ENCODE measurements around the gene DPYSL3.

The DPYSL3 gene

GRCh38 chr5:147434049-147434448 lies 75.8 kb downstream of the DPYSL3 start:
- DNase-seq, result no peak

- no peak for DNase-seq
Observed at GRCh38 chr5:147432323-147432722, 77.5 kb downstream of the DPYSL3 start.

DNA sequence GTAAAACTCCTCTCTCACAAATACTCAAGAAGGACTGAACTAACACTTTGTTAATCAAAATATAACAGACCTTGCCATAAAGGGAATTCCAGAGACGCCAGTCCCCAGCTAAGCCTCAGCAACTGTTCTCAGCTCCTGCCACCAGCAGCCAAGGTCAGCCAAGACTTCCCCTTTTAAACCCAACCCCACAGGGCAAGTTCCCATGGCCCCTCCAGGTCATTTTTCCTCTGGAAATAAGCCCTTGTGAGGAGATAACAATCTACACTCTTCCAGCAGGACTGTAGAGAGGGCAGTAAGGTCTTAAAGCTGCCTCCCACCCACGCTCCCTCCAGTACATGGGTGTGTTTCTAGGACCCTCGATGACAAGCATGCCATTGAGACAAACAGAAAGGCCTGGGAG lies 78.3 kb downstream of the DPYSL3 start:
- no peak for DNase-seq

- DNase-seq, result no peak
Observed at GRCh38 chr5:147430628-147431027, 79.2 kb downstream of the DPYSL3 start.

- no peak for DNase-seq
Observed at GRCh38 chr5:147427521-147428401, 82.1 kb downstream of the DPYSL3 start.

- no peak for DNase-seq
Observed at GRCh38 chr5:147426640-147427327, 83.1 kb downstream of the DPYSL3 start.

GRCh38 chr5:147418613-147419012 lies 91.3 kb downstream of the DPYSL3 start:
- no peak for DNase-seq

DNA sequence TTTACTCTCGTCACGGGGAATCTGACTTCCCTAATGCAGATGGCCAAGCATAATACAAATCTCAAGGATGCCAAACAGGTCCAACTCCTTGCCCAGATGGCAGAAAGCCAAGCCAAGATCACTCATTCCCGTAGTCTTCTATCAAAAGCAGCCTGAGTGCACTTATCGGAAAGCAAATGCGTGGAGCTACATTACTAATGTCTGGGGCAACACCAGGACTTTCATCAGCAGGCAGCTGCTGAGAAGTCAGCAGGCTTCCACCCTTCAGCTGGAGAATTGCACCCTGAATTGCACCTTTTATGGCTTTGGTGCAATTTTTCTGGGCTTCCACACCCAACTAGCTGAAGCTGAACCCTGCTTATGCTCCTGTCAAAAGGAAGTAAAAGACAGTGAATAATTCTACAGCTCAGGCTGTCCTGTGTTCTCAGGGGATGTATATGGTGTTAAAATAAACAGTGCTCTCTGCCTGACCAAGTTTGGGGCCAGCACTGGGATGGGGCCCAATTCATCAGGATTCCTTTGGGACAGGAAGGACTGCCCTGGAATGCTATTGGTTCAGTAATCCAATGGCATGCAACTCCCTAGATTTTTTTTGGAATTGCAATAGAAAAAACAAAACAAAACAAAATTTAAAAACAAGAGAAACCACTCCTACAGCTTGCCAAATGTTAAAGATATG lies 92.6 kb downstream of the DPYSL3 start:
- DNase-seq, result no peak

GRCh38 chr5:147415651-147416050 lies 94.2 kb downstream of the DPYSL3 start:
- DNase-seq, result no peak

GRCh38 chr5:147413266-147413665 lies 96.6 kb downstream of the DPYSL3 start:
- DNase-seq, result no peak

GRCh38 chr5:147412561-147412960 lies 97.3 kb downstream of the DPYSL3 start:
- no peak for DNase-seq

DNA sequence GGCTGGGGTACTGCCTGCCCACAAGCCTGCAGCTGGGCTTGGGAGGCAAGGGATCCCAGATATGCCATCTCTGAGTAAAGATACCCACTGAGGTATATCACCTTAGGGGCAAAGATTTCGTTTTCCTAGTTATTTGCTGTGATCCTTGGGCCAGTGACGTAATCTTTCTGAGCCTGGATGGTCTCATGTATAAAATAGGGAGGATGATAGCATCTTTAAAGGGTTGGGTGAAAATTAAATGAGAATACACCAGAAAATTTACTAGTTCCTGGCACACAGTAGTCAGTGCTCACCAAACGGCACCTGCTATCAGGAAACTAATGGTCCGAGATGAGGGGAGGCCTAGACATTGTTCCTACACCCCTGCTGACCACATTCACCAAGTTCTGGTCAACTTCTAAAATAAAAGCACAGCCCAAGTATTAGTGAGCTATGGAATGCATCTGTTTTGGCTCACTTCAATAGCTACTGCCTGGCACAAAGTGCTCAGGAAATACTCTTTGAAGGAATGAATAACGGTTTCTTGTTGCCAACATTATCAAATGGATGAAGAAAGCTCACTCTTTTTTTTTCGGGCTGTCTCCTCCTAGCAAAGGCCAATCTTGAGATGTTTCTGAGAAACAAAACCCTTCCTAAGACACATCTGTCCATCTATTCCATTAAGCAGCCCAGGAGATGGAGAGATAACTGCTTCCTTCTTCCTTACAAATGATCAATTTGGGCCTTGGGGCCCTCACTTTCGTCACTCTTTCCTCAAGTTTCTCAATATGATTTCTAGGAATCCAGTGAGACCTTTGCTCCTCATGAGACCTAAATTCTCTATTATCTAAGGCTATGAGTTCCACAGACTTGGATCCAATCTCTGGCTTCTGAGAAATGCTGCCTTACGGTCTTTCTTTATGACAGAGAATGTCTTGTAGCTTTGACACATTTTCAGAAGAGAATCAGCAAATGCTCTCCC lies 98.2 kb downstream of the DPYSL3 start:
- no peak for DNase-seq

DNA sequence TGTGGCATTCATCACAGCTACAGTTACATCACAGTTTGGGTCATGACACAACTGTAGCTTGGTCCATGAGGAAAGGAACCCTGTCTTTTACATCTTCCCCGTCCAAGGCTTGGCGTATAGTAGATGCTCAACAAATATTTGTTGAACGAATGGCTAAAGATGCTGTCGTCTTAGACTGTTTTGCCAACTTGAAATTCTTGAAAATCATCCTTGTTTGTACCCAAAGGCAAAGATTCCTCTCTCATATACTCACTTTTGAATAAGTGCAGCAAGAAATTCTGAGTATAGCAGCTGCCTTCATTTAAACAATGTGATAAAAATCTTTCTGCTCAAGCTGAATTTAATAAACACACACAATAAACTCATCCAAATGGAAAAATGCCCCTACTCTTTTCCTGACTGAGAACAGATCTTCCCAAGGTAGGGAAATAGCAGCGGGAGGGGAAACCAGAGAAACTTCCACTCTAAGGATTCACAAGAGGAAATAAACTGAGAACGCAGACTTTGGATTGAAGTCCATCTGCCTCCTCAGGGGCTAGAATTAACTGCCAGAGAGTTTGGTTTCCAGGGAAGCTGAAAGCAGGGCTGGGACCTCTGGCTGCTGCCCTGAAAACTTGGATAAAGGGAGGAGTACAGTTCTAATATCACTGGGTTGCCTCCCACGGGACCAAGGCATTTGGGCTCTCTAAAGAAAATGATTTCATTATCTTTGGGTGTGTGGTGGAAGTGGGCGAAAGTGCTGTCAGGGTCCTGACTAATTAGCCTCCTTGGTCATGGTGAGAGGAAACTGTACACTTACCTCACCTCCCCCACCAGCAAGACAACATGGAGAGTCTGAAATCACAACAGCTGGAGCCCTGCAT lies 99.1 kb downstream of the DPYSL3 start:
- DNase-seq, result no peak

GRCh38 chr5:147408980-147409379 lies 100.9 kb downstream of the DPYSL3 start:
- DNase-seq, result no peak

DNA sequence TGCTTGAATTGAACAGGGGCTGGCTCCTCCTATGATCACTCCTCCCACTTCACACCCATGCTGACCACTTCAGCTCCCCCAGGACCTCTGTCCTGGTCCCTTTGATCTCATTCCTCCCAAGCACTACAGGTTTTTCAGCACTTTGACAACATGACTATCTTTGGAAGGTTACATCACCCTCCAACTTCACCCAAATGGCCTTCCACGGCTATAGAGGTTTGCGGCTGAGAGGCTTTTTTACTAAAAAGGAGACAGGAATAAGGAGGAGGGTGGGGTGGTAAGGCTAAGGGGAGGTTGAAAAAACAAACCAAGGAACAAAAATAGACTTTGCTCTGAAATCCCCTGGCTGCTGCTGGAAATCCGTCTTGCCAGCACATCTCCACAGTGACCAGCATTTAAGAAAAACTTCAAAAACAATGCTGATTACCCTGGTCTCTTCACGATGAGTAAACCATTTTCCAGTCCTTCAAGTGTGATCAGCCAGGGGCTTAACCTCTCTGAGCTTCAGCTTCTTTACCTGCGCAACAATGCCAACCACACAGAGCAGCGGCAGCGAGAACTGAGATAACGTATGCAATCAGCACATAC lies 102.7 kb downstream of the DPYSL3 start:
- no peak for DNase-seq

GRCh38 chr5:147406636-147407035 lies 103.2 kb downstream of the DPYSL3 start:
- DNase-seq, result no peak

DNA sequence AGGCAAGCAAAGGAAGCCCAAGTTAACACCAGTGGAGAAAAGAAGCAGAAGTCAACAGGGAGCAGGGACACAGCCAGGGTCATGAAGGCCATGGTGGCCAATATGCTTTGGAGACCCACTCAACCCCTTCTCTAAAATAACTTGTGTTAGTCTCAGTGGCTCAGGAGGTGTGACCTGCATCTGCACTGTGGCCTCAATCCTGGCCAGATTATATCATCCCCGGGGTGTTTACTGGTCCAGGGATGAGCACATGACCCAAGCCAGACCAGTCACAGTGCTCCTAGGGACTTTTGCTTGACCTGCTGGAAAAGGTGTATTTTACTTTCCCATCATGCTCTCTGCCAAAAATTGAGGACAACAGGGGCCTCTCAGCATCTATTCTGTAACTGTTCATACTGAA lies 105.2 kb downstream of the DPYSL3 start:
- no peak for DNase-seq

DNA sequence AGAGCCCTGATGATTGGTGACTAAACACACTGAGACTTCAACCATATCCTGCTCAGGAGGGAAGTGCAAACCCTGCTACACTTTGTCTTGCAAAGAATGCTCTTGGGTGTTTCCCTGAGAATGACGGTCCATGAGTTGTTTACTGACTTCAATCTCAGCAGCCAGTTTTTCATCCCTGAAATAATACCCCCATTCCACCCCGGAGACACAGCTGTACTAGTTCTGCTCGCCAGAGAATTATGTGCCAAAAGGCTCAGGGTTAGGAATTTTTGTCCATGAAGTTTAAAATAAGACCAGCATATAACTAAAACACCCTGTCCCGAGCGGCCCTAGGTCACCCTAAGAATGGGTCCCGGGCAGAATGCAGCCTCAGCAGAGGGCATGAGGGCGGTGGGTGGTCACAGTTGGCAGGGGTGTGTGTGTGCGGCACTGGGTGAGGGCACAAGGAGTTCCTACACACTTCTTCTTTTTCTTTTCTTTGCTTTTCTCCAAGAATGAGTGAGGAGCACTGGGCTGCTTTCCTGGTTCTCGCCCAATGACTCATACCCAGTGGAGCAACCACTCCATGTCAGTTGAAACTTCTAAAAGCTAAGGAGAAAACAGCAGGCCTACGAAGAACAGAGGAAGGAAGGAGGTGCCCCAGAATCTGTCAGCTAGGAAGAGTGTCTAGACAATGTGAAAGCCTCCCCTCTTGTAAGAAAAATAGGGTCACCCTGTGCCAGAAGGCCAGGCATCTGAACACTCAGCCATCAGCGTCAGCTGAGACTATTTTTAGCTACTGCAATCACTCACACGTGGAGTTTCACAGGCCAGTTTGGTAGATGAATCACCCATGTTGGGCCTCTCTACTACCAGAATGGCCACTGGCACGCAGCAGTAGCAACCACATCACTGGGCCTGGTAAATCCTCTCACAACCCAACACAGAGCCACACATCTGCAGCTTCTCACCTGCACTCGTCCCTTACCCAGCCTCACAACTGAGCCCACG lies 105.9 kb downstream of the DPYSL3 start:
- DNase-seq, result no peak

DNA sequence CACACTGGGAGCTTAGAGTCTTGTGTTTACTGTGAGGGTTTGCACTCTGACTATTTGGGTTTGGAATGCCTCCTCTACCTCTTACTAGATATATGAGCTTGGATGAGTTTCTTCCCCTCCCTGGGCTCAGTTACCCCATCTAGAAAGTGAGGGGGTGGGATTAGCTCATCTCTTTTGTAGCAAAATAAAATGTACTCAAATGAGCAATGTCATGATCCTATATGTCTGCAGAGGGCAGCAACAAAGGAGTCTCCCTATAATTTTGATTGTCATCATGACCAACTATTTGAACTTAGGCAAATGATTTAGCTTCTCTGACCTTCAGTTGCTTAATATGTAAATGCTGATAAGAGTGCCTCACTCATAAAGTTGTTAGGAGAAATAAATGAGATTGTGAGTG lies 109.0 kb downstream of the DPYSL3 start:
- DNase-seq, result no peak

Measured in NCI-H2171 (cell line).